SK-N-SH treated with all-trans-retinoic acid at 6 μM for 48 hours (cell line): ENCODE results near the gene DTWD2.

Experiments used
- ARNTL ChIP-seq: fragments of 450-650 bp; formaldehyde crosslinking; IDR thresholded peaks from 2 replicates; pipeline ENCODE4 v1.5.0; 2020; ENCODE audit warnings: low read depth, mild to moderate bottlenecking, moderate library complexity, borderline replicate concordance
- GLIS3 ChIP-seq: fragments of 250-450 bp; sonication (Bioruptor Pico); IDR thresholded peaks from 2 replicates; pipeline ENCODE4 v1.5.0; 2020; ENCODE audit warnings: mild to moderate bottlenecking, moderate library complexity
- ZFP30 ChIP-seq: fragments of 450-650 bp; formaldehyde crosslinking; IDR thresholded peaks from 2 replicates; pipeline ENCODE4 v1.5.0; 2022; ENCODE audit warnings: mild to moderate bottlenecking, moderate library complexity
- TF ChIP-seq, protein P1 (sequence below): fragments of 250-450 bp; sonication (Bioruptor Pico); IDR thresholded peaks from 2 replicates; pipeline ENCODE4 v1.8.0; 2021; ENCODE audit warnings: low read depth, mild to moderate bottlenecking, moderate library complexity, borderline replicate concordance
- TF ChIP-seq, protein P2 (sequence below): fragments of 250-450 bp; sonication (Bioruptor Pico); IDR thresholded peaks from 2 replicates; pipeline ENCODE4 v1.8.0; 2020; ENCODE audit warnings: mild to moderate bottlenecking, moderate library complexity, borderline replicate concordance

DNA sequence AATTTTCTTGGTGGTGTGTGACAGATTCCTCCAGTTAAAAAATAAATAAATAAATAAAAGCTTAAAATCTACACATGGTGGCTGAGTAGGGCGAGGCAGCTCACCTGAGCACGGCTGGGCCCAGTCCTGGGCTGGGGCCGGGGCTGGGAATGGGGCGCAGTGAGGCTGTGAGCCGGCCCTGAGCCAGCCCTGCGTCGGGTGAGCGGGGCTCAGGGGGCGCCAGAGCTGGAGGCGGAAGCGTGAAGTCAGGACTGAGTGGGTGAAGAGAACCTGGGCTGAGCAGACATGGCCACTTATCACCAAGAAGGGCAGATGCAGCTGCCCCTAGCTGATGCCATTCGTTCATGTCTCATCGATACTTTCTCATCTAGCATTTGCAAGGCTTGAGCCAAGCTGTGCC lies 22.8 kb upstream of the DTWD2 start:
- TF ChIP-seq ZFP30 (CRISPR knock-in tag) (no peak), ARNTL (no peak), GLIS3 (no peak)
- TF ChIP-seq, protein P1, sequence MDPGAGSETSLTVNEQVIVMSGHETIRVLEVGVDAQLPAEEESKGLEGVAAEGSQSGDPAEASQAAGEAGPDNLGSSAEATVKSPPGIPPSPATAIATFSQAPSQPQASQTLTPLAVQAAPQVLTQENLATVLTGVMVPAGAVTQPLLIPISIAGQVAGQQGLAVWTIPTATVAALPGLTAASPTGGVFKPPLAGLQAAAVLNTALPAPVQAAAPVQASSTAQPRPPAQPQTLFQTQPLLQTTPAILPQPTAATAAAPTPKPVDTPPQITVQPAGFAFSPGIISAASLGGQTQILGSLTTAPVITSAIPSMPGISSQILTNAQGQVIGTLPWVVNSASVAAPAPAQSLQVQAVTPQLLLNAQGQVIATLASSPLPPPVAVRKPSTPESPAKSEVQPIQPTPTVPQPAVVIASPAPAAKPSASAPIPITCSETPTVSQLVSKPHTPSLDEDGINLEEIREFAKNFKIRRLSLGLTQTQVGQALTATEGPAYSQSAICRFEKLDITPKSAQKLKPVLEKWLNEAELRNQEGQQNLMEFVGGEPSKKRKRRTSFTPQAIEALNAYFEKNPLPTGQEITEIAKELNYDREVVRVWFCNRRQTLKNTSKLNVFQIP (CRISPR knock-in tag) = no peak
- TF ChIP-seq, protein P2, sequence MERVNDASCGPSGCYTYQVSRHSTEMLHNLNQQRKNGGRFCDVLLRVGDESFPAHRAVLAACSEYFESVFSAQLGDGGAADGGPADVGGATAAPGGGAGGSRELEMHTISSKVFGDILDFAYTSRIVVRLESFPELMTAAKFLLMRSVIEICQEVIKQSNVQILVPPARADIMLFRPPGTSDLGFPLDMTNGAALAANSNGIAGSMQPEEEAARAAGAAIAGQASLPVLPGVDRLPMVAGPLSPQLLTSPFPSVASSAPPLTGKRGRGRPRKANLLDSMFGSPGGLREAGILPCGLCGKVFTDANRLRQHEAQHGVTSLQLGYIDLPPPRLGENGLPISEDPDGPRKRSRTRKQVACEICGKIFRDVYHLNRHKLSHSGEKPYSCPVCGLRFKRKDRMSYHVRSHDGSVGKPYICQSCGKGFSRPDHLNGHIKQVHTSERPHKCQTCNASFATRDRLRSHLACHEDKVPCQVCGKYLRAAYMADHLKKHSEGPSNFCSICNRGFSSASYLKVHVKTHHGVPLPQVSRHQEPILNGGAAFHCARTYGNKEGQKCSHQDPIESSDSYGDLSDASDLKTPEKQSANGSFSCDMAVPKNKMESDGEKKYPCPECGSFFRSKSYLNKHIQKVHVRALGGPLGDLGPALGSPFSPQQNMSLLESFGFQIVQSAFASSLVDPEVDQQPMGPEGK (CRISPR knock-in tag) = no peak
